Testis (tissue), 2 donors: ENCODE data around the gene BATF.

Experiments
- POLR2A ChIP-seq: fragments of 450-650 bp; IDR thresholded peaks from one replicate; pipeline ENCODE4 v1.6.1; 2017; ENCODE audit warnings: antibody characterized with exemption, mild to moderate bottlenecking, moderate library complexity
- TF ChIP-seq, protein P1 (sequence below), 3 experiments: fragments of 450-650 bp in 2 of 3; fragments of 200-600 bp in 1 of 3; sonication (generic) in 1 of 3; IDR thresholded peaks; one replicate each; pipeline ENCODE4 v1.5.1; 2016 to 2019; ENCODE audit warnings: antibody characterized with exemption in 3 of 3, mild to moderate bottlenecking in 2 of 3, moderate library complexity in 1 of 3

DNA sequence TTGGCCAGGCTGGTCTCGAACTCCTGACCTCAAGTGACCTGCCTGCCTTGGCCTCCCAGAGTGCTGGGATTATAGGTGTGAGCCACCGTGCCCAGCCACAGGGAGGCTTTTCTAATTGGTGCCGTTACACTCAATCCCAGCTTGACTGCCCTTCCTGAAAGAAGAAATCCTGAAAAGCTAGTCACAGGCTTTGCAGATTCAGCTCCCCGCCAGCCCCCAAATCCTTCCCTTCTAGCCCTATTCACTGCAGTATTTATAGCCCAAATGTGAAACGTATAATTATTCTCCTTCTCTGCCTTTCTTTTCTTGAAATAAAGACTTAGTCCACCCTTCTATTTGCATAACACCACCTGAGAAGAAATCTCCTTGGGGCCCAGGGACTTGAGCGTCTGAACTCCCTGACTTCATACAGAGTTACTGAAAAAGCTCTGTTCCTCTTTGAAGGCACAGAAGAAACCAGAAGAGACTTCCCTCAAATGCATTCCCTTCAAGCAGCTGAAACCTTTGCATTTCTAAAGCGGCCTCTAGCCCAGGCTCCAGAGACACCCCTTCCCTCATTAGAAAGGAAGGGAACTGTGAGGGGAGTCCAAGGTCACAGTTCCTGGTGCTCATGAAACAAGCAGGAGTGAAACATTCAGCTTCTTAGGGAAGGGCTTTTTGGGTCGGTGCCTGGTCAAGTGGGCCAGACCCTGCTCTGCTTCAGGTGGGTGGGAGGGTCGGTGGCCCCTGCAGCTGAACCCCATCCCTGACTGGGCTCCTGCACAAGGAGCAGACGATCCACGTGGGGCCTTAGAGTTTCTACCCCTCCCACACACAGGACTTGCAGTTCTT lies 42.3 kb upstream of the BATF start:
- TF ChIP-seq, protein P1, sequence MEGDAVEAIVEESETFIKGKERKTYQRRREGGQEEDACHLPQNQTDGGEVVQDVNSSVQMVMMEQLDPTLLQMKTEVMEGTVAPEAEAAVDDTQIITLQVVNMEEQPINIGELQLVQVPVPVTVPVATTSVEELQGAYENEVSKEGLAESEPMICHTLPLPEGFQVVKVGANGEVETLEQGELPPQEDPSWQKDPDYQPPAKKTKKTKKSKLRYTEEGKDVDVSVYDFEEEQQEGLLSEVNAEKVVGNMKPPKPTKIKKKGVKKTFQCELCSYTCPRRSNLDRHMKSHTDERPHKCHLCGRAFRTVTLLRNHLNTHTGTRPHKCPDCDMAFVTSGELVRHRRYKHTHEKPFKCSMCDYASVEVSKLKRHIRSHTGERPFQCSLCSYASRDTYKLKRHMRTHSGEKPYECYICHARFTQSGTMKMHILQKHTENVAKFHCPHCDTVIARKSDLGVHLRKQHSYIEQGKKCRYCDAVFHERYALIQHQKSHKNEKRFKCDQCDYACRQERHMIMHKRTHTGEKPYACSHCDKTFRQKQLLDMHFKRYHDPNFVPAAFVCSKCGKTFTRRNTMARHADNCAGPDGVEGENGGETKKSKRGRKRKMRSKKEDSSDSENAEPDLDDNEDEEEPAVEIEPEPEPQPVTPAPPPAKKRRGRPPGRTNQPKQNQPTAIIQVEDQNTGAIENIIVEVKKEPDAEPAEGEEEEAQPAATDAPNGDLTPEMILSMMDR (IDR thresholded peaks at IDR 0.05): no peak
- no peak for TF ChIP-seq POLR2A
